Activated CD8-positive, alpha-beta memory T cell treated with anti-CD3 and anti-CD28 coated beads for 36 hours (primary cell): Measurements from ENCODE around the gene OR1N1. TPM values are rescaled to one million over a fixed set of nuclear protein-coding genes. Genes with fewer than 3 reads are reported as not detected.

Experiments used
- CTCF ChIA-PET: fragments of 350-600 bp; sonication (Branson Sonifier 250); formaldehyde crosslinking; loops from one replicate; lab custom pipeline; 2021; ENCODE audit warnings: antibody characterized with exemption; lab: Charles Lee
- POLR2A ChIA-PET: fragments of 350-600 bp; sonication (Branson Sonifier 250); formaldehyde crosslinking; loops from one replicate; lab custom pipeline; 2021; ENCODE audit warnings: antibody characterized with exemption; lab: Charles Lee
- total RNA-seq, 2 experiments: library from RNA; stranded (reverse); gene quantifications; one replicate each; pipeline ENCODE4 v1.2.3, GENCODE V29; 2021

OR1N1 gene
- total RNA-seq, 2 experiments from 2014 or later, result not detected

DNA sequence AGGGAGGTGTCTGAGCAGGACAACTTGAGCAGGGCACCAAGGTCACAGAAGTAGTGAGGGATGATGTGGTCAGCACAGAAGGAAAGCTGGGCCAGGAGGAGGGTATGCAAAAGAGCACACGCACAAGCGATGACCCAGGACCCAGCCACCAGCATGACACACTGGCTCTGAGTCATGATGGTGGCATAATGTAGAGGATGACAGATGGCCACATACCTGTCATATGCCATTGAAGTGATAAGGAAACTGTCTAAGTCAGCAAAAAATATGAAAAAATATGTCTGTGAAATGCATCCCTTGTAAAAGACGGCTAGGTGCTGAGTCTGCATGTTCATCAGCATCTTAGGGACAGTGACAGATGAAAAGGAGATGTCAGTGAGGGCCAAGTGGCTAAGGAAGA is 49.7 kb downstream of the OR1N1 start:
- POLR2A ChIA-PET, result no interaction called here
- CTCF ChIA-PET, result no interaction called here

Other genes with a start within 250 kb of the OR1N1 start
- gene PTGS1, start 156.3 kb downstream of the OR1N1 start, total RNA-seq, result under 1 TPM in 1 of 2 experiments, not detected in 1; 0.08 TPM
- gene OR1J1, start 49.4 kb downstream of the OR1N1 start, total RNA-seq, result not detected
- gene OR1J2, start 16.5 kb downstream of the OR1N1 start, total RNA-seq, result not detected
- not detected for gene OR1J4, start 8.2 kb downstream of the OR1N1 start, total RNA-seq
- not detected for gene OR1N2, start 25.8 kb upstream of the OR1N1 start, total RNA-seq
- not detected for gene OR1L8, start 56.1 kb upstream of the OR1N1 start, total RNA-seq
- not detected for gene OR1Q1, start 87.4 kb upstream of the OR1N1 start, total RNA-seq
- gene OR1B1, start 130.3 kb upstream of the OR1N1 start, total RNA-seq, result not detected
- gene OR1L1, start 134.4 kb upstream of the OR1N1 start, total RNA-seq, result not detected
- gene OR1L3, start 147.8 kb upstream of the OR1N1 start, total RNA-seq, result not detected
- gene OR1L4, start 196.7 kb upstream of the OR1N1 start, total RNA-seq, result not detected
- gene OR1L6, start 215.0 kb upstream of the OR1N1 start, total RNA-seq, result not detected